ENCODE data around the gene CALN1. TPM values are rescaled to one million over a fixed set of nuclear protein-coding genes. Genes with fewer than 3 reads are reported as not detected.
"Not testable (repeated sequence)": the region's sequence is repeated elsewhere in the genome, so short reads cannot be mapped to it uniquely, and the experiment has no call there.

CALN1 gene
- polyA plus RNA-seq (2011; rRNA removed) = not detected in 2 replicates
- not detected in 2 replicates for polyA minus RNA-seq (2011; rRNA and poly(A)+ RNA removed)

GRCh38 chr7:72412121-72412618, at the start of gene CALN1:
CALN1 (minus strand) TSS chr7:72412338.
- H3K4me3 ChIP-seq (ENCODE audit: low read depth, low read length); DNase-seq (ENCODE audit: low read depth, low spot score); POLR2A ChIA-PET; H3K27me3 ChIP-seq (ENCODE audit: control insufficient read depth, insufficient read depth, low read length); H3K27ac ChIP-seq (ENCODE audit: low read depth, low read length); CTCF ChIA-PET: not testable (repeated sequence)
- H3K9me3 ChIP-seq (ENCODE audit: control insufficient read depth, insufficient read depth, low read length) = peaks cover 60% of the 10 kb centered on the region

GRCh38 chr7:72453471-72453870, 41.3 kb upstream of the CALN1 start:
- POLR2A ChIA-PET = no interaction called here
- Histone ChIP-seq H3K27ac (ENCODE audit: low read depth, low read length) (no peak overlapping the region), H3K4me3 (ENCODE audit: low read depth, low read length) (no peak overlapping the region), H3K27me3 (ENCODE audit: control insufficient read depth, insufficient read depth, low read length) (no peaks in the 10 kb centered on the region), H3K9me3 (ENCODE audit: control insufficient read depth, insufficient read depth, low read length) (peaks cover 13% of the 10 kb centered on the region; the same call in 1 of the 2 replicates)
- CTCF ChIA-PET = no interaction called here
- TF ChIP-seq, protein P1, sequence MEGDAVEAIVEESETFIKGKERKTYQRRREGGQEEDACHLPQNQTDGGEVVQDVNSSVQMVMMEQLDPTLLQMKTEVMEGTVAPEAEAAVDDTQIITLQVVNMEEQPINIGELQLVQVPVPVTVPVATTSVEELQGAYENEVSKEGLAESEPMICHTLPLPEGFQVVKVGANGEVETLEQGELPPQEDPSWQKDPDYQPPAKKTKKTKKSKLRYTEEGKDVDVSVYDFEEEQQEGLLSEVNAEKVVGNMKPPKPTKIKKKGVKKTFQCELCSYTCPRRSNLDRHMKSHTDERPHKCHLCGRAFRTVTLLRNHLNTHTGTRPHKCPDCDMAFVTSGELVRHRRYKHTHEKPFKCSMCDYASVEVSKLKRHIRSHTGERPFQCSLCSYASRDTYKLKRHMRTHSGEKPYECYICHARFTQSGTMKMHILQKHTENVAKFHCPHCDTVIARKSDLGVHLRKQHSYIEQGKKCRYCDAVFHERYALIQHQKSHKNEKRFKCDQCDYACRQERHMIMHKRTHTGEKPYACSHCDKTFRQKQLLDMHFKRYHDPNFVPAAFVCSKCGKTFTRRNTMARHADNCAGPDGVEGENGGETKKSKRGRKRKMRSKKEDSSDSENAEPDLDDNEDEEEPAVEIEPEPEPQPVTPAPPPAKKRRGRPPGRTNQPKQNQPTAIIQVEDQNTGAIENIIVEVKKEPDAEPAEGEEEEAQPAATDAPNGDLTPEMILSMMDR (IDR thresholded peaks at IDR 0.05; ENCODE audit: low read depth, low read length) = no peak
- no peak for DNase-seq (ENCODE audit: low read depth, low spot score)

DNA sequence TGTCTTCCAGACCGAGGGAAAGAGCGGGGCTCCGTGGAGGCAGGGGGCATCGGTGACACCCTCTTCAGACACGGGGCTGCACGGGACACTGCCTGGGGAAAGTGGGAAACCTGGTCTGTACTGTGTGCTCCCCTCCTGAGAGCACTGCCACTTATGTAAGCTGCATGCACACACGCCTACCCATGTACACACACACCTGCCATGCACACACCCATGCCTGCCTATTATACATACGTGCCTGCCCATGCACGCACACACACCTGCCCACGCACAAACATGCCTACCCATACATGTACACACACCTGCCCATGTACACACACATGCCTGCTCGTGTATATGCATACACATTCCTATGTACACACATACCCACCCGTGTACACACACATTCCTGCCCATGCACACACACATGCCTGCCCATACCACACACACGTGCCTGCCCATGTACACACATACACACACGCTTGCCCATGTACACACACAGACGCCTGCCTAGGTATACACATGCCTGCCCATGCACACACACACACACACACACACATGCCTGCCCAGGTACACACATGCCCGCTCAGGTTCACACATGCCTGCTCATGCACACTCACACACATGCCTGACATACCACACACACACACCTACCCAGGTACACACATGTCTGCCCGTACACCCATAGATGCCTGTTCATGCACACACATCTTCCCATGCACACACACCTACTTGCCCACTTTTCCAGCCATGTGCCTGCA, 35.5 kb upstream of the CALN1 start:
- CTCF ChIA-PET = no interaction called here
- POLR2A ChIA-PET = no interaction called here
- H3K4me3 ChIP-seq (ENCODE audit: low read depth, low read length) = no peak overlapping the region
- H3K27ac ChIP-seq (ENCODE audit: low read depth, low read length) = no peak overlapping the region
- TF ChIP-seq, protein P1 (IDR thresholded peaks at IDR 0.05; ENCODE audit: low read depth, low read length) = no peak
- no peaks in the 10 kb centered on the region for H3K27me3 ChIP-seq (ENCODE audit: control insufficient read depth, insufficient read depth, low read length)
- peaks cover 15% of the 10 kb centered on the region for H3K9me3 ChIP-seq (ENCODE audit: control insufficient read depth, insufficient read depth, low read length)
- DNase-seq (ENCODE audit: low read depth, low spot score) = no peak

DNA sequence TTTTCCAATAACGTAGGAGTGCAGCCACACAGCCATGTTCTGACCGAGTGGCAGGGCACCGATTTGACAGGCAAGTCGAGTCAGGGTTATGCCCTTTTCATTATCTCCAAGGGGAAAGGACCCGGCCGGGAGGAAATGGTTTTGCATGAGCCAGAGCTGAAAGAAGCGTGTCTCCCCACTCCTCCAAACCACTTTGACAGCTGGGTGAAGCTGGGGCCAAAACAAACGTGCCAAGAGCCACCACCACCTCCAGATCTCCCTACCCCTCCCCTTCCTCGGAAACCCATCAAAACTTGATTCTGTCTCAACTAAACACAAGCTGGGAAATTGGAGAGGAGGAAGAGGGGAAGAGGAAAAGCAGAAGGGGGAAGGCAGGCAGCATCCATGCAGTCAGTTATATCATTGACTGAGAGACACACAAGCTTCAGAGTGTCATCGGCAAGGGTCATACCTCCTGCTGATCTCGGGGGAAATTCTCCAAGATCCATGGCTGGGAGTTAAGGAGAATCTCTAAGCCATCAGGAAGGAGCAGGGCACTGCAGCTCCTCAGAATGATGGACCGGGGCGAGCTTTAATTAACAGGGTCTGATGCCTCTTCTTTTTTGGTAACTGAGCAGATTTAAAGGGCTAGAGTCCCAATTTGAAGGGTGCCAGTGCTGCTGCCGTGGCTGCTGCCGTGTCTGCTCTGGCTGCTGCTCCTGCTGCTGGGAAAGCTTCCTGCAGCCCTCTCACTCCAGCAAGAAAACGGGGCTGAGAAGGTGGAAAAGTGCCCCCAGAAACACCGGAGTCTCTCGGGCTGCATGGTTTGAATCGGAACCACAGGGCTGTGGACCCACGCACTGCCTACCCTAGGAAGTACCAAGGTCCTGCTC, 34.7 kb upstream of the CALN1 start:
- DNase-seq (ENCODE audit: low read depth, low spot score) = no peak

DNA sequence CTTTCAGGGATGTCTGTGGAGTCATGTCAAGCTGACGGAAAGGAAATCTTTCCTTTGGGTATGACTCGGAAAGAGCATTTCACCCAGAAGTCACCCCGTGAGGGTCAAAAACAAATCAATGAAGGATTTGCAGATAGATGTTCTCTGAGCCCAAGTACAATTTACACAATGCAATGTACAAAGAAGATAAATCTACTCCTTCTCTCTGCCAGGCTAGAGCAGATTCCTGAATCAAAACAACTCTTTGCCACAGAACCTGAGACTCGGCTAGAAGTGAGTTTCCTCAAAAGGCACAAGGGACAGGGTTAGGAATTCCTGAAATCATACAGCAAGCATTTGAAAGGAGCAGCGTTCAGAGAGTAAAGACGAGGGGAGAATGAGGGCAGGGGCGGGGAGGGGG, 34.0 kb upstream of the CALN1 start:
- TF ChIP-seq, protein P1 (IDR thresholded peaks at IDR 0.05; ENCODE audit: low read depth, low read length) = no peak
- POLR2A ChIA-PET = no interaction called here
- CTCF ChIA-PET = no interaction called here

More for the DNA sequence above, 34.7 kb upstream of the CALN1 start:
- ChIA-PET CTCF (no interaction called here), POLR2A (no interaction called here)
- no peak overlapping the region for H3K27ac ChIP-seq (ENCODE audit: low read depth, low read length)
- TF ChIP-seq, protein P1 (IDR thresholded peaks at IDR 0.05; ENCODE audit: low read depth, low read length) = no peak
- no peak overlapping the region for H3K4me3 ChIP-seq (ENCODE audit: low read depth, low read length)
- H3K27me3 ChIP-seq (ENCODE audit: control insufficient read depth, insufficient read depth, low read length) = no peaks in the 10 kb centered on the region
- H3K9me3 ChIP-seq (ENCODE audit: control insufficient read depth, insufficient read depth, low read length) = peaks cover 15% of the 10 kb centered on the region

More for the DNA sequence above, 34.0 kb upstream of the CALN1 start:
- Histone ChIP-seq H3K27ac (ENCODE audit: low read depth, low read length) (no peak overlapping the region), H3K9me3 (ENCODE audit: control insufficient read depth, insufficient read depth, low read length) (peaks cover 15% of the 10 kb centered on the region), H3K27me3 (ENCODE audit: control insufficient read depth, insufficient read depth, low read length) (no peaks in the 10 kb centered on the region), H3K4me3 (ENCODE audit: low read depth, low read length) (no peak overlapping the region)
- no peak for DNase-seq (ENCODE audit: low read depth, low spot score)

All from AG04450 (cell line).